Progenitor cell of endocrine pancreas (in vitro differentiated cells): ENCODE results near the gene MTFMT. TPM values are rescaled to one million over a fixed set of nuclear protein-coding genes. Genes with fewer than 3 reads are reported as not detected.

Experiments
- DNase-seq: peaks from one replicate; pipeline ENCODE4 v3.0.0; 2021; ENCODE audit warnings: low spot score; ENCODE audit not compliant: unreplicated experiment
- H3K27ac Mint-ChIP-seq: 2 replicates; pipeline ENCODE4 v1.8.0; 2021; ENCODE audit warnings: mild to moderate bottlenecking, moderate library complexity, mixed read lengths
- H3K27me3 Mint-ChIP-seq: 2 replicates; pipeline ENCODE4 v1.8.0; 2021; ENCODE audit warnings: mixed read lengths
- H3K36me3 Mint-ChIP-seq: 2 replicates; pipeline ENCODE4 v1.8.0; 2022; ENCODE audit warnings: mixed read lengths; ENCODE audit not compliant: insufficient read depth
- H3K4me1 Mint-ChIP-seq: 2 replicates; pipeline ENCODE4 v1.8.0; 2021; ENCODE audit warnings: low read depth, mixed read lengths
- H3K4me3 Mint-ChIP-seq: 2 replicates; pipeline ENCODE4 v1.8.0; 2021; ENCODE audit warnings: low read depth, mild to moderate bottlenecking, moderate library complexity, mixed read lengths
- H3K9me3 Mint-ChIP-seq: 2 replicates; pipeline ENCODE4 v1.8.0; 2021; ENCODE audit warnings: low read depth, mixed read lengths
- CTCF ChIP-seq: fragments of 200-600 bp; sonication (generic); IDR thresholded peaks from one replicate; pipeline ENCODE4 v1.5.0; 2021; ENCODE audit warnings: antibody characterized with exemption, mild to moderate bottlenecking; ENCODE audit not compliant: unreplicated experiment
- total RNA-seq: library from RNA; stranded (reverse); gene quantifications from 2 replicates; pipeline ENCODE4 v1.2.1, GENCODE V29; 2021

The MTFMT gene
- total RNA-seq, 1 donor from 2014 or later: 19.4 TPM

- H3K27me3 Mint-ChIP-seq: peaks cover 5% of the 10 kb centered on the region
- H3K9me3 Mint-ChIP-seq: no peaks in the 10 kb centered on the region
- TF ChIP-seq CTCF: no peak
- no peak for DNase-seq
- H3K36me3 Mint-ChIP-seq: no peaks in the 10 kb centered on the region
- H3K27ac Mint-ChIP-seq: no peak overlapping the region
- H3K4me3 Mint-ChIP-seq: no peak overlapping the region
- peaks cover 6% of the 10 kb centered on the region for H3K4me1 Mint-ChIP-seq
Measured at GRCh38 chr15:65058394-65059368, 29.2 kb upstream of the MTFMT start.

GRCh38 chr15:65057549-65057940 is 28.1 kb upstream of the MTFMT start:
- DNase-seq: no peak
- H3K4me1 Mint-ChIP-seq: peaks cover 6% of the 10 kb centered on the region
- no peak overlapping the region for H3K27ac Mint-ChIP-seq
- no peak for TF ChIP-seq CTCF
- H3K9me3 Mint-ChIP-seq: no peaks in the 10 kb centered on the region
- no peaks in the 10 kb centered on the region for H3K27me3 Mint-ChIP-seq
- no peak overlapping the region for H3K4me3 Mint-ChIP-seq
- no peaks in the 10 kb centered on the region for H3K36me3 Mint-ChIP-seq

- Mint-ChIP-seq H3K4me3 (no peak overlapping the region), H3K36me3 (no peaks in the 10 kb centered on the region), H3K9me3 (no peaks in the 10 kb centered on the region), H3K27me3 (peaks cover 1% of the 10 kb centered on the region), H3K27ac (no peak overlapping the region), H3K4me1 (peaks cover 6% of the 10 kb centered on the region)
- DNase-seq: no peak
- no peak for TF ChIP-seq CTCF
Measured at GRCh38 chr15:65056868-65057548, 27.6 kb upstream of the MTFMT start.

- Mint-ChIP-seq H3K9me3 (no peaks in the 10 kb centered on the region), H3K4me1 (peaks cover 6% of the 10 kb centered on the region), H3K27me3 (peaks cover 6% of the 10 kb centered on the region), H3K4me3 (no peak overlapping the region), H3K36me3 (no peaks in the 10 kb centered on the region), H3K27ac (no peak overlapping the region)
- DNase-seq: no peak
- no peak for TF ChIP-seq CTCF
Measured at GRCh38 chr15:65056106-65056505, 26.7 kb upstream of the MTFMT start.

GRCh38 chr15:65055201-65055870 is 25.9 kb upstream of the MTFMT start:
- no peak for TF ChIP-seq CTCF
- no peak for DNase-seq
- Mint-ChIP-seq H3K4me1 (peaks cover 6% of the 10 kb centered on the region), H3K27me3 (peaks cover 8% of the 10 kb centered on the region), H3K4me3 (no peak overlapping the region), H3K27ac (no peak overlapping the region), H3K9me3 (no peaks in the 10 kb centered on the region), H3K36me3 (no peaks in the 10 kb centered on the region)
